ENCODE data around the gene CCDC9B. TPM values are rescaled to one million over a fixed set of nuclear protein-coding genes. Genes with fewer than 3 reads are reported as not detected.

The CCDC9B gene
- total and polyA plus RNA-seq, 7 donors: 5.1 to 97.2 (median 43.9) TPM

DNA sequence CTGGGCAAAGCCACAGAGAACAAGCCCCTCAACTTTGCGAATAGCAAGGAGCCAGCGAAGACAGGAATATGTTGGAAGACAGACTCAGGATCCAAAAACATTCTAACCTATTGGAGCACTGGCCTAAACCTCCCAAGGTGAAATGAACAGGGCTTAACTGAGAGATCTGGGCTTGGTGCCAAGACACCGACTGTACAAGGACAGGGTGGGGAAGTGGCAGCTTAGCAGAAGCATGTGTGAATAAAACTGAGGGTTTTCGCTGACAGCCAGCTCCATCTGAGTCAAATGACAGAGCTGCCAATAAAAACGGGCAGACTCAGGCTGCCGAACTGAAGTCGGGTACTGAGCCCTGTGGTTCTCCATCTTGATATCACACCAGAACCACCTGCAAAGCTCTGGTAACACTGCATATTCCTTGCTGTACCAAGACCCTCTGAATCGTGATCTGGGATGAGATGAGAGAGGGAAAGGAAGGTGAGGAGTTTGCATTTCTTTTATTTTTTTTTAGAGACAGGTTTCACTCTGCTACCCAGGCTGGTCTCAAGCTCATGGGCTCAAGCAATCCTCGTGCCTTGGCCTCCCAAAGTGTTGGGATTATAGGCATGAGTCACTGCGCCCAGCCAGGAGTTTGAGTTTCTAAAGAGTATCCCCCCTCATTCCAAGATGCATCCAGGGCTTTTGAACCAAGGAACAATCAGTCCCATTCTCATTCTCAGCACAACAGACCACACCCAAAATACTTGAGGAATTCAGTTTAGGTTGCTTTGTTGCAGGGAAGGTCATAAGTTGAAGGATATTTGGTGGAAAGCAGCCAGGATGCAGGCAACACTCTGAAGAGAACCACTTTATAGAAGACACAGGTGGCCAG is 27.0 kb downstream of the CCDC9B start:
- Histone ChIP-seq H3K27me3 (no peaks in the 10 kb centered on the region), H3K36me3 (no peaks in the 10 kb centered on the region), H3K4me3 (no peak overlapping the region), H3K9me3 (no peaks in the 10 kb centered on the region), H3K27ac (no peak overlapping the region), H3K4me1 (no peaks in the 10 kb centered on the region)
- TF ChIP-seq POLR2A (IDR thresholded peaks at IDR 0.05) (no peak), EP300 (IDR thresholded peaks at IDR 0.05) (no peak), POLR2AphosphoS5 (IDR thresholded peaks at IDR 0.05) (no peak)
- TF ChIP-seq, protein P1, sequence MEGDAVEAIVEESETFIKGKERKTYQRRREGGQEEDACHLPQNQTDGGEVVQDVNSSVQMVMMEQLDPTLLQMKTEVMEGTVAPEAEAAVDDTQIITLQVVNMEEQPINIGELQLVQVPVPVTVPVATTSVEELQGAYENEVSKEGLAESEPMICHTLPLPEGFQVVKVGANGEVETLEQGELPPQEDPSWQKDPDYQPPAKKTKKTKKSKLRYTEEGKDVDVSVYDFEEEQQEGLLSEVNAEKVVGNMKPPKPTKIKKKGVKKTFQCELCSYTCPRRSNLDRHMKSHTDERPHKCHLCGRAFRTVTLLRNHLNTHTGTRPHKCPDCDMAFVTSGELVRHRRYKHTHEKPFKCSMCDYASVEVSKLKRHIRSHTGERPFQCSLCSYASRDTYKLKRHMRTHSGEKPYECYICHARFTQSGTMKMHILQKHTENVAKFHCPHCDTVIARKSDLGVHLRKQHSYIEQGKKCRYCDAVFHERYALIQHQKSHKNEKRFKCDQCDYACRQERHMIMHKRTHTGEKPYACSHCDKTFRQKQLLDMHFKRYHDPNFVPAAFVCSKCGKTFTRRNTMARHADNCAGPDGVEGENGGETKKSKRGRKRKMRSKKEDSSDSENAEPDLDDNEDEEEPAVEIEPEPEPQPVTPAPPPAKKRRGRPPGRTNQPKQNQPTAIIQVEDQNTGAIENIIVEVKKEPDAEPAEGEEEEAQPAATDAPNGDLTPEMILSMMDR (IDR thresholded peaks at IDR 0.05): no peak
- 19 to 36% methylated on average over 10 of the region's 10 CpGs for WGBS, 2 donors
- peak; percentile 74 for DNase-seq
- intact Hi-C loops (cut with DNase I): no loop called here

DNA sequence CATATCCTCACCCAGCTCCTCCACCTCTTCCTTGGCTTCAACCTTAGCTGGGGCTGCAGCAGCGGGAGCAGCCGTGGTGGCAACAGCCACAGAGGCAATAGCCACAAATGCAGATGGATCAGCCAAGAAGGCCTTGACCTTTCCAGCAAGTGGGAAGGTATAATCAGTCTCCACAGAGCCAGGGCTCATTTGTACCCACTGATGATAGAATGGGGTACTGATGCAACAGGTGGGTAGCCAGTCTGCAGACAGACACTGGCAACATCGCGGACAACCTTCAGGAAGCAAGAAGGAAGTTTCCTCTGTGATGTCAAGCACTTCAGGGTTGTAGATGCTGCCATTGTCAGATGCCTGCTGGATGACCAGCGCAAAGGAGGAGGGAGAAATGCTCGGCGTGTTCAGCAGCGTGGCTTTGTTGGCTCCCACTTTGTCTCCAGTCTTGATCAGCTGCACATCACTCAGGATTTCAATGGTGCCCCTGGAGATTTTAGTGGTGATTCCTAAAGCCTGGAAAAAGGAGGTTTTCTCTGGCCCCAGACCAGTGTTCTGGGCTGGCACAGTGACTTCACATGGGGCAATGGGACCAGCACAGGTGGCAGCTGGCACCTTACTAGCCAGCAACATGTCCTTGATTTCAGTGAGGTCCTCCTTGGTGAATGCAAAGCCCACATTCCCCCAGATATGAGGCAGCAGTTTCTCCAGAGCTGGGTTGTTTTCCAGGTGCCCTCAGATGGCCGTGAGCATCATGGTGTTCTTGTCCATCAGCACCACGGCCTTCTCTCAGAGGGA is 28.2 kb downstream of the CCDC9B start:
- Histone ChIP-seq H3K36me3 (no peaks in the 10 kb centered on the region), H3K4me3 (no peak overlapping the region), H3K27me3 (no peaks in the 10 kb centered on the region), H3K9me3 (no peaks in the 10 kb centered on the region), H3K27ac (no peak overlapping the region), H3K4me1 (peaks cover 0 to 6% (median 2%) of the 10 kb centered on the region in 4 donors)
- TF ChIP-seq POLR2AphosphoS5 (IDR thresholded peaks at IDR 0.05) (no peak), EP300 (IDR thresholded peaks at IDR 0.05) (no peak), POLR2A (IDR thresholded peaks at IDR 0.05) (no peak)
- TF ChIP-seq, protein P1 (IDR thresholded peaks at IDR 0.05): no peak
- WGBS, 2 donors: 93 to 94% methylated on average over 10 of the region's 10 CpGs
- DNase-seq: no peak
- intact Hi-C loops (cut with DNase I): no loop called here

DNA sequence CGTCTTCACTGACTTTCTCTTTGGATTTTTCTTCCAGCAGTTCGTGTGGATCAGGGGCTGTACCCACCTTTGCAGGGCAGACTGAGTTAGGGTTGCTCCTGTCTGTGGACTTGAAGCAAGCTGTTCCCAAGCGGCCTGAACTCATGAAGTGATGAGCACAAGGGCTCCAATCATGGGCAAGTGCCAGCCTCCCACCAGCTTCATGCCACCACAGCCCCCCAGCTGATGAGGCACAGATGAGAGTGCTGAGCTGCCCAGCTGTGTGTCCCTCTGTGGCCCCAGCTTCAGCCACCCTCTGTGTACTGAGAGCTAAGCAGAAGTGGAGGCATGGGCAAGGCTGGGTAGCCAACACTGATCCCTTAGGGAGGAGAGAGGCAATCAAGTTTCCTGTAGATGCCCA is 29.7 kb downstream of the CCDC9B start:
- TF ChIP-seq POLR2AphosphoS5 (IDR thresholded peaks at IDR 0.05) (no peak), POLR2A (IDR thresholded peaks at IDR 0.05) (no peak), EP300 (IDR thresholded peaks at IDR 0.05) (no peak)
- TF ChIP-seq, protein P1 (IDR thresholded peaks at IDR 0.05): no peak
- WGBS, 2 donors: 43 to 73% methylated on average over 3 of the region's 3 CpGs
- Histone ChIP-seq H3K27ac (no peak overlapping the region), H3K4me3 (no peak overlapping the region), H3K36me3 (no peaks in the 10 kb centered on the region), H3K9me3 (no peaks in the 10 kb centered on the region), H3K4me1 (peaks cover 0 to 12% (median 4%) of the 10 kb centered on the region in 4 donors), H3K27me3 (no peaks in the 10 kb centered on the region)
- DNase-seq: peak; percentile 57
- intact Hi-C loops (cut with DNase I): loop anchor here (1.0 kb wide), 1 partner anchor 32 kb away; no protein-coding TSS in a partner anchor

- intact Hi-C loops (cut with DNase I): loop anchor here (1.0 kb wide), 1 partner anchor 31 kb away; no protein-coding TSS in a partner anchor
- H3K4me3 ChIP-seq: no peak overlapping the region
- no peak overlapping the region for H3K27ac ChIP-seq
- WGBS, 2 donors: 13 to 24% methylated on average over 4 of the region's 4 CpGs
- no peaks in the 10 kb centered on the region for H3K36me3 ChIP-seq
- TF ChIP-seq POLR2AphosphoS5 (IDR thresholded peaks at IDR 0.05): no peak
- no peak for TF ChIP-seq POLR2A (IDR thresholded peaks at IDR 0.05)
- TF ChIP-seq EP300 (IDR thresholded peaks at IDR 0.05): no peak
- TF ChIP-seq, protein P1 (IDR thresholded peaks at IDR 0.05): peak; percentile 68 to 75 (median 72)
- peaks cover 0 to 12% (median 4%) of the 10 kb centered on the region in 4 donors for H3K4me1 ChIP-seq
- H3K9me3 ChIP-seq: no peaks in the 10 kb centered on the region
- no peaks in the 10 kb centered on the region for H3K27me3 ChIP-seq
- DNase-seq: peak; percentile 72
These were observed 30.5 kb downstream of the CCDC9B start for GRCh38 chr15:40310001-40310959.
